Effector CD4-positive, alpha-beta T cell (primary cell): Measurements from ENCODE around the gene ACVR2A.
A peak's percentile ranks its signal among the peaks of the same experiment; 100 is the strongest.

ENCODE experiments used
- DNase-seq: peaks from one replicate; pipeline ENCODE4 v3.0.0-alpha.2; 2020

ACVR2A gene

DNA sequence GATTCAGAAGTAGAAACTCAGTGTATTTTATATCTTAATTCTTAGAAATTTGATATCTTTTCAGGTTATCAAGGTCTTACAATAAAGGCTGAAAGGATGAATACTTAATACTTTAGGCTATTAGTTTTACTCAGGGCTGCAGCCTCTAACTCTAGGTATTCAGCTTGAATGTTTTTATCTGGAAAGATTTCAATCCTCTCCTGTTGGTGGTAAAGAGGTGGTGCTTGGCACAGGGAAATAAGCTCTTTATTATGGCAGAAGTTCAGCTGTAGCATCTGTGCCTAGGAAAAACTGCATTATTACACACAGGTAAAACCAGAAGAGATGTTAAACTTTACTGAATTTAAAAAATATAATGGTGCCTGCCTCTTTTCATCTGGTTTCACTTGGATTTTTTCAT lies 11.1 kb downstream of the ACVR2A start:
- DNase-seq, result no peak

DNA sequence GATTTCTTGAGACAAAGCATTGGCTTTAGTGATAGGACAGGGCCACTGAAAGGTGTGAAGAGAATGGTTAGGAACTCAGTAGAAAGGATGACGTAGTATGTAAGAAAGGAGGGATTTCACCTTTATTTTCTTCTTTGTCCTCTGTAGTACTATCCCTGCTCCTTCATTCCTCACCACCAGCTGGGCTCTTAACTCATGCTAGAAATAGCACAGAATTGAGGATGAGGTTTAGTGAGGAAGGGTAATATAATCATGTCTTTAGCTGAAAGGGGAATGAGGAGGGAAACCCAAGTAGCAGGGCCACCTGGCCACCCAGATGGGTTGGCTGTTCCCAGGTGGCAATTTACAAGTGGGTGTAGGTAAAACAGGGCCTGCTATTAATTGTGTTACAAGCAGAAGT lies 15.2 kb downstream of the ACVR2A start:
- DNase-seq, result no peak

DNA sequence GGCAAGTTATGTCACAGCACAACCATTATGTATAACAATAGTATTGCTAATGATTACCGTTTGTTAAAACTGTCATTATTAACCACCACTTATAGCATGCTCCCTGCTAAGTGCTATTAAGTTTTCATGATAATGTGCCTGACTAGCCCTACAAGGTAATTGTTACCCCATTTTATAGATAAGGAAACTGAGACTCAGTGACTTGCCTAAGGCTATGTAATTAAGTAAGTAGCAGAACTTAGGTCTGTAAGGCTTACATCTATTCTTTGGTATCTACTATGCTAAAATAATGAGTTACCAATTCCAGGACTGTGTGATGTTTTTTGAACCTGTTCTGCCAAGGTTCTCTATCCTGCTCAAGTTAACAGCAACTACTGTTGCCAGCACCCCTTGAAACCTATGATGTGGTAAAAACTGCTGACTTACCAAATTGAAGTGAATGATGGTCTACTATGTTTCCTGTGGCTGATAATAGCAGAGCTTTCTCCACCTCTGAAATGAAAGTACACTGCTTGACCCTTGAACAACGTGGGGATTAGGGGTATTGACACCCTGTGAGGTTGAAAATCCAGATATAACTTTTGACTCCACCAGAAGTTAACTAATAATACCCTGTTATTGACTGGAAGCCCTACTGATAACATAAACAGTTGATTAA lies 18.2 kb downstream of the ACVR2A start:
- DNase-seq, result no peak

DNA sequence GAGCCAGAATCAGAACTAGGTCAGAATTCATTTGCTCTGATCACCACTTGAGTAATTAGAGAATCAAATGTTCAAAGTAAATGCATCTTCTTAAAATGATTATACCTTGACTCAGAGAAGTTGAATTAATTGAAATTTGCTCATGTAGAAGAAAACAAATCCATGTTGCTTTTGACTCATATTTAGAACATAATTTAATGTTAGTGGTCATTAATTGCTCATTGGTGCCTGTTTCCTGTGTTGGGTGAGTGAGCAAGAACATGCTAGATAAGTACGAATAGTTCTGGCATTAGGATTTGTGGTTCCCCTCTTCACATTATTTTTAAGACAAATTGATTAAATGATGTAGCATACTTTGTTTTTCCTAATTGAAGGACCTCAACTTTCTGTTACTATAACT lies 19.0 kb downstream of the ACVR2A start:
- DNase-seq, result no peak

DNA sequence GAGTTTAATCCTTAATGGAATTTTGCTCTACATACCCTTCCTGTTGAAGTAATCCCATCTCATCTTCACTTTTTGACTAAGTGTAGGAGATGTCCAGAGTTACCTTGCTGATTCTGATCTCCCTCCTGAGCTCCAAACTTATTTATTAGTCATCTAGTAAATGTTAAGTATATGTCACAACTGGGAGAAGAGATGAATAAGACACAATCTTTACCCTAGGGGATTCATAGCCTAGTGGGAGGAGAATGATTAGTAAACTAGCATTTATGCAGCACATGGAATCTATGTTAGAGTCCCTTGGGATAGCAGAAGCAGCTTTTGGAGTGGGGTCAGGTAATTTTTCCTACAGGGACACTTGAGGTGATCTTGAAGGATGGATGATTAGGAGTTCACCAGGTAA lies 20.7 kb downstream of the ACVR2A start:
- no peak for DNase-seq

DNA sequence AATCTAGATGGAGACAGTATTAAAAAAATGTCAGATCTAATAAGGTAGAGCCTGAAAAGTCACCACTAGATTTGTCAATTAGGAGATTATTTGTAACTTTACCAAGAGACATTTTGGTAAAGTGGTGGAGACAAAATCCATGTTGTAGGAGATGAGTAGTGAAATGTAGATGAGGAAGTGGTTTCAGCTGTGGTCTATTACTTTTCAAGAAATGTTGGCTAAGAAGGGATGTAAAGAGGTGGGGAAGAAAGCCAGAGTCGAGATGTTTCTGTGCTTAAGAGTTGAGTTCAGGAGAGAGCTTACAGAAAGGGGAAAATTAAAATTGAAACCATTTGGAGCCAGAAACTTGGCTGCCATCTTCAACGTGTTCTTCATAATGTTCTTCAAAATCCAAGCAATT lies 22.2 kb downstream of the ACVR2A start:
- DNase-seq, result no peak

- no peak for DNase-seq
These were observed 25.1 kb downstream of the ACVR2A start for GRCh38 chr2:147869934-147870333.

DNA sequence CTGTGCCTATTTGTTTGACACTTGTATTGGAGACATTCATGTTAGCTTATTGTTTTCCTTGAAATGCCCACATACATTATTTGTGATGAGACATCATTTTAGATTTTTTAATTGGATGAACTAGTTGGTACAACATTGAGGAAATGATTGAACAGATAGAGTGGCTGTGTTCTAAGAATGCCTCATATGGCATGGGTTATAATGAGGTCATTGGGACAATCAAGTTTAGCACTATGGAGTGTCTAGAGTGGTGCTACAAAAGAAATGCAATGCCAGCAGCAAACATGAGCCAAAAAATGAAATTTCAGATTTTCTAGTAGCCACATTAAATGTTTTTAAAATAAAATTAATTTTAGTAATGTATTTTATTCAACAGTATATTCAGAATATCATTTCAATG lies 28.1 kb downstream of the ACVR2A start:
- no peak for DNase-seq

DNA sequence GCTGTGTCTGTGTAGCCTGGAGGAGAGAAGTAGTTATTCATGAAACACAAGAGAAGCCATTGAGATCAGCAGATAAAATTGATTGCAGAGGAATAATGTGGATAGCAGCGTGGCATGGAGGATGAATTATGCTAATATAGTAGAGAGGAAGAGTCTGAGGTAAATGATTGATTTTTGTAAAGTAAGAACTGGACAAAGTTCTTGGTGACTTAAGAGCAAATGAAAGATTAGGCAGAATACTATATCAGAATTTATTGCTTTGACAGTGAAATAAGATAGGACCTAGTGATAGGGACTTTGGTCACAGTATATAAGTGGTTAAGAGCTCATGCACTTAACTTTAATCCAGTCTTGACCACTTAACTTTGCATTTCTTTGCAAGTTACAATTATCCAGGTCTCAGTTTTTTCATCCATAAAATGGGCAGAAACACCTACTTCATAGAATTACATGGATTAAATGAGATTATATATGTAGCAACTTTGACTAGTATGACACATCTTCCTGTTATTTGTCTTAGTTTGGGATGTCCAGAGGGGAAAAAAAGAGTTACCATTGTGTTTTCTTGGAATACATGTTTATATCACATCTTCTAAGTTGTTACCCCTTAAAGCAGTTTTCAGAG lies 29.1 kb downstream of the ACVR2A start:
- DNase-seq, result no peak

DNA sequence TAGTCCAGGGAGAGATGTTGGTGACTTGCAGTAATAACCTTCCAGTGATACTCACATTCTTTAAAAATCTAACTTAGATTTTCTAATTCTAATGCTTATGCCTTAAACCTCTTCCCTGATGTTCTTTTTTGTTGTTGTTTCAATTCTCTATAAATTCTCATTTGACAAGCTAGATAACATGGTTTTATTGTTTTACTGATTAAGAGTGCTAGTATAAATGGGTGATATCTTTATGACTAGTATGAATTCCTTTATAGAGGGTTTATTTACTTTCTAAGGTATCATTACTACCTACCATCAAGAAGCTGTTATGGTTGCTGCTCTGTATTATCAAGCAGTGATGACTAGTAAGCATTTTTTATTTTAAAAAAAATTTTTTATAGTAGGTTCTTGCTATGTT lies 35.0 kb downstream of the ACVR2A start:
- DNase-seq, result no peak

DNA sequence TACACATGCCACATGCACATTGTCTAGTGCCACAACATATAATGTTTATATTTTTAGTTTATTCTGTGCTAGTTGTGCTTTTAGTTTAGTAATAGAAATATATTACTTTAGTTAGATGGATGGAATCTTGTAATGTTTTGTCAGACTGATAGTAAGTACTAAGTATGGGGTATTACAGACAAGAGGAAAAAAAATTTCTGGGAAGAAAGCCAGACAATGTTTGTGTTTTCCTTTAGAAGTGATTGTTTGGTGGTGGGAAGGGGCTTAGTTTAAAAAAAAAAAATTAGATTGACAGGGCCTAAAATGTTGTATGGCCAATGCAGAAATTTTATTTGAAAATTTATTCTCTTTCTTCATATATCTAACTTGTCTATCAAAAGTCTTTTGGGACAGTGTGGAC lies 37.8 kb downstream of the ACVR2A start:
- no peak for DNase-seq

- DNase-seq, result no peak
These were observed 40.0 kb downstream of the ACVR2A start for GRCh38 chr2:147884830-147885229.

- DNase-seq, result no peak
These were observed 41.3 kb downstream of the ACVR2A start for GRCh38 chr2:147886136-147886535.

- no peak for DNase-seq
These were observed 43.9 kb downstream of the ACVR2A start for GRCh38 chr2:147888680-147889079.

DNA sequence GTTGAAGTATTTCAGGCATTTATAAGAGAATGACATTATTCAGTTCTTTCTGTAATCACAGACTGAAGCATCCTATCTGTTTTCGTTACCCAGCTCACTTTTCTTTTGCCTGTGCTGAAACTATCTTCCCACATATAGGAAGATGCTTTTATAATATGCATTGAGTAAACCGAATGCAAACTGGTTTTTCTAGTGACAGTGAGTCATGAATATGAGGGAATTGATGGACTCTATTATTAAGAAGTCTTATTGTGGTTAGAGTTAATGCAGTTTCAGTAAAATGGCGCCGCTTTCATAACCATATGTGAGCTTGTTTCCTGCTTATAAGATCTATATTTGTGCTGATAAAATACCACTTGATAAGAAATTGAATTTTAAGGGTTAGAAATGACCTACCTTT lies 59.2 kb downstream of the ACVR2A start:
- no peak for DNase-seq

DNA sequence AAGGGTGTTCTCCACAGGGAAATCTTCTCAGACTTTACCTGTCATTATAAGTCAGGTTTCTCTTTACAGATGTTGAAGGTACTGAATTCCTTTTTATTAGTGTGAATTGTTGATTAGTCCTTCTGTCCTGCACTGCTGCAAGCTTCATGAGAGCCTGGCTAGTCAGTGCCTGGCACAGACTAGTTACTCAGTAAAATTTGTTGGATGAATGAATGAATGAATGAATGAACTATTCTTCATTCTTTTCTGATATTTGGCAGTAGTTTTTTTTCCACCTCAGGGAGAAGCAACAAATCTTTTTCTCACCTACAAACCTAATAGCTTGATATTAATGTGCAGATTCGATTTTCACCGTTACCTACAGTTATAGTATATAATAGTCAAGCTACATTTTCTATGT lies 64.3 kb downstream of the ACVR2A start:
- DNase-seq, result no peak

- DNase-seq, result peak; percentile 41
These were observed 66.2 kb downstream of the ACVR2A start for GRCh38 chr2:147910990-147911473.

DNA sequence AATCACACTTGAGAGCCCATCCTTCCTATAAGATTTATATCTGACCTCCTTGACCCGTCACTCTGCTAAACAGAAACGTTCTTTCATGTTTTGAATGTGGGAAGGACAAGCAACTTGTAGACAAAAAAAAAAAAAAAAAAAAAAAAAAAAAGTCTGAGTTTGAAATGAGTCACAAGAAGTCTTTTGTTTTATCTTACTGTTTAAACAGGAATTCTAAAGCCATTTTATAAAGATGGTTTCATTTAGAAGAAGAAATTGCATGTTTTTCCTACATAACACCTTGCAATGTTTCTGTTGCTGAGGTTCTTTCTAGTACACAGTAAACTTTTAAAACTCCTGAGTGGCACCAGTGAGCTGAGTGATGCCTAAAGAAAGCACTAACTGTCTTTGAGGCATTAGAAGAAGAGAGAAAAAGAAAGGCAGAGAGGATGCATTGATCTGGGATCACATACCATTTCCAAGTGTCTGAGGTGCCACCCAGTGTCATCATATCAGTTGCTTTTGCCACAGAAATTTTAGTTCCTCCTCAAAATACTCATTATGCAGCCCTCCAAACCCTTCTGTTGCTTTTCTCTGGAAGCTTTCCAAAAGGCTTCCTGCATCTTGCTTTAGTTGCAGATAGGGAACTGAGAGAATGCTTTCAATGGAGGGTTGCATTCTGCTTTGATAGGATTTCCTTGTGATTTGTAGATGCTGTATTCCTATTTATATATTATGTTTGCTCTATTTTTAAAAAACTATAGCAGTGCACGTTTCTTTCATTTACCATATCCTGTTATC lies 69.1 kb downstream of the ACVR2A start:
- no peak for DNase-seq

GRCh38 chr2:147916067-147916466 lies 71.2 kb downstream of the ACVR2A start:
- DNase-seq, result no peak

GRCh38 chr2:147916723-147917122 lies 71.9 kb downstream of the ACVR2A start:
- DNase-seq, result no peak

DNA sequence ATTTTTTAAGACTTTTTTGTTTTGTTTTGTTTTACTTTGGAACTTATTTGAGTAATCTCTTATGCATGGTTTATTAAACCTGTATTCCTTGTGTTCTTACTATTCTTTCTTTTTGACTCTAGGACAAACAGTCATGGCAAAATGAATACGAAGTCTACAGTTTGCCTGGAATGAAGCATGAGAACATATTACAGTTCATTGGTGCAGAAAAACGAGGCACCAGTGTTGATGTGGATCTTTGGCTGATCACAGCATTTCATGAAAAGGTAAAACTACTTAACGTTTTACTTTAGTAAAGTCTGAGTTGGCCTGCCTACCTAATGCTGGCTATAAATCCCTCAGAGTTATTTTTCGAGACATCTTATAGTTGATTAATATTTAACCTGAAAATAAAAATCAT lies 72.3 kb downstream of the ACVR2A start:
- no peak for DNase-seq

- DNase-seq, result no peak
These were observed 79.0 kb downstream of the ACVR2A start for GRCh38 chr2:147923846-147924245.

- no peak for DNase-seq
These were observed 79.8 kb downstream of the ACVR2A start for GRCh38 chr2:147924647-147925046.

DNA sequence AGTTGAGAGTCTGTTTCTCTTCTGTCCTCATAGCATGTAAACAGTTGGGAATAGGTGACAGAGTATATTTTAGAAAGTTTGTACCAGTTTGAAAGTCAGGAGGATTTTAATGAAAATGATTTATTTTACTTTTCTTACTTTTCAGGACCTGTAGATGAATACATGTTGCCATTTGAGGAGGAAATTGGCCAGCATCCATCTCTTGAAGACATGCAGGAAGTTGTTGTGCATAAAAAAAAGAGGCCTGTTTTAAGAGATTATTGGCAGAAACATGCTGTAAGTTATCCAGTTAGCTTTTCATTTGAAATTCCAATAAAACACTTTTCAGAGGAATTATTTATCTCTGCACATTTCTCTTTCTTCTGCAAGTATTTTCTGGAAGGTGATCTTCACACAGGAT lies 81.1 kb downstream of the ACVR2A start:
- no peak for DNase-seq
